NCI-H2029 treated with DMSO at 0.1 percent for 48 hours (cell line): ENCODE measurements around the gene DSTYK.
A peak's percentile ranks its signal among the peaks of the same experiment; 100 is the strongest.
"Not testable (repeated sequence)": the region's sequence is repeated elsewhere in the genome, so short reads cannot be mapped to it uniquely, and the experiment has no call there.

Experiments used
- DNase-seq: peaks from one replicate; lab custom pipeline; 2025; lab: John Stamatoyannopoulos, UW

The DSTYK gene

GRCh38 chr1:205240118-205240517 lies 28.6 kb upstream of the DSTYK start:
- DNase-seq: no peak

- no peak for DNase-seq
Observed at GRCh38 chr1:205239078-205239477, 27.6 kb upstream of the DSTYK start.

- DNase-seq: no peak
Observed at GRCh38 chr1:205237526-205238484, 26.3 kb upstream of the DSTYK start.

- no peak for DNase-seq
Observed at GRCh38 chr1:205236951-205237475, 25.5 kb upstream of the DSTYK start.

- no peak for DNase-seq
Observed at GRCh38 chr1:205236526-205236925, 25.0 kb upstream of the DSTYK start.

GRCh38 chr1:205235951-205236350 lies 24.4 kb upstream of the DSTYK start:
- no peak for DNase-seq

- DNase-seq: not testable (repeated sequence)
Observed at GRCh38 chr1:205233986-205234385, 22.5 kb upstream of the DSTYK start.

- no peak for DNase-seq
Observed at GRCh38 chr1:205232945-205233397, 21.5 kb upstream of the DSTYK start.

- DNase-seq: no peak
Observed at GRCh38 chr1:205232127-205232820, 20.8 kb upstream of the DSTYK start.

- no peak for DNase-seq
Observed at GRCh38 chr1:205230982-205231381, 19.5 kb upstream of the DSTYK start.

GRCh38 chr1:205229916-205230700 lies 18.6 kb upstream of the DSTYK start:
- no peak for DNase-seq

- DNase-seq: peak; percentile 71
Observed at GRCh38 chr1:205229399-205229871, 17.9 kb upstream of the DSTYK start.

- DNase-seq: no peak
Observed at GRCh38 chr1:205228093-205228521, 16.6 kb upstream of the DSTYK start.

- DNase-seq: peak; percentile 38
Observed at GRCh38 chr1:205227584-205228013, 16.1 kb upstream of the DSTYK start, which contains the start of gene TMCC2. TMCC2 (plus strand) TSS chr1:205227946; CDS start chr1:205228565, 619 bp downstream.

GRCh38 chr1:205226868-205227583 lies 15.5 kb upstream of the DSTYK start:
- no peak for DNase-seq

- peak; percentile 60 for DNase-seq
Observed at GRCh38 chr1:205225901-205226765, 14.6 kb upstream of the DSTYK start.

- no peak for DNase-seq
Observed at GRCh38 chr1:205224736-205225135, 13.2 kb upstream of the DSTYK start.

GRCh38 chr1:205220421-205220820 lies 8.9 kb upstream of the DSTYK start:
- no peak for DNase-seq

GRCh38 chr1:205217418-205217817 lies 5.9 kb upstream of the DSTYK start:
- no peak for DNase-seq

GRCh38 chr1:205216588-205216987 lies 5.1 kb upstream of the DSTYK start:
- no peak for DNase-seq
